Activated CD8-positive, alpha-beta memory T cell treated with anti-CD3 and anti-CD28 coated beads, Interleukin-2, amount 10 ng/mL, durations not matched to agents 7 days and 5 days (primary cell): ENCODE data around the gene MGAT5. TPM values are rescaled to one million over a fixed set of nuclear protein-coding genes. Genes with fewer than 3 reads are reported as not detected.
A peak's percentile ranks its signal among the peaks of the same experiment; 100 is the strongest.

Source experiments
- ATAC-seq: fragments of 150-1000 bp; cut with Tn5 transposase; one replicate; pipeline ENCODE4 v1.10.0; 2021; ENCODE audit warnings: moderate library complexity
- CTCF ChIA-PET: fragments of 350-600 bp; sonication (Branson Sonifier 250); formaldehyde crosslinking; loops from one replicate; lab custom pipeline; 2021; ENCODE audit warnings: antibody characterized with exemption; lab: Charles Lee
- DNase-seq: peaks from one replicate; pipeline ENCODE4 v3.0.0-alpha.2; 2020
- H3K27ac Mint-ChIP-seq: one replicate; pipeline ENCODE4 v1.8.0; 2021; ENCODE audit warnings: mild to moderate bottlenecking, mixed read lengths
- H3K27me3 Mint-ChIP-seq: one replicate; pipeline ENCODE4 v1.8.0; 2021; ENCODE audit warnings: mixed read lengths
- H3K36me3 Mint-ChIP-seq: one replicate; pipeline ENCODE4 v1.8.0; 2021; ENCODE audit warnings: mild to moderate bottlenecking, mixed read lengths
- H3K4me1 Mint-ChIP-seq: one replicate; pipeline ENCODE4 v1.8.0; 2021; ENCODE audit warnings: mixed read lengths
- H3K4me3 Mint-ChIP-seq: one replicate; pipeline ENCODE4 v1.8.0; 2021; ENCODE audit warnings: mild to moderate bottlenecking, moderate library complexity, mixed read lengths
- H3K9me3 Mint-ChIP-seq: one replicate; pipeline ENCODE4 v1.8.0; 2022; ENCODE audit warnings: low read depth, mixed read lengths
- total RNA-seq, 2 experiments: library from RNA; stranded (reverse); gene quantifications; one replicate each; pipeline ENCODE4 v1.2.3, GENCODE V29; 2021

Gene MGAT5
- total RNA-seq, 2 experiments from 2014 or later = 40.3 to 43.6 TPM

GRCh38 chr2:134276381-134277172, 22.7 kb downstream of the MGAT5 start:
- DNase-seq (no peak), ATAC-seq (no peak)
- no peak overlapping the region for H3K4me3 Mint-ChIP-seq
- CTCF ChIA-PET = no interaction called here
- H3K9me3 Mint-ChIP-seq = no peaks in the 10 kb centered on the region
- H3K27me3 Mint-ChIP-seq = peaks cover 33% of the 10 kb centered on the region
- H3K27ac Mint-ChIP-seq = no peak overlapping the region
- H3K4me1 Mint-ChIP-seq = peaks cover 14% of the 10 kb centered on the region
- peaks cover 21% of the 10 kb centered on the region for H3K36me3 Mint-ChIP-seq

- CTCF ChIA-PET = no interaction called here
These were observed 23.4 kb downstream of the MGAT5 start for GRCh38 chr2:134277223-134277622.

GRCh38 chr2:134278553-134278952, 24.7 kb downstream of the MGAT5 start:
- Mint-ChIP-seq H3K27me3 (peaks cover 37% of the 10 kb centered on the region), H3K9me3 (no peaks in the 10 kb centered on the region), H3K36me3 (peaks cover 14% of the 10 kb centered on the region), H3K4me3 (no peak overlapping the region), H3K4me1 (peaks cover 30% of the 10 kb centered on the region), H3K27ac (no peak overlapping the region)
- DNase-seq = no peak
- ATAC-seq = no peak
- CTCF ChIA-PET = interaction anchor here (0.9 kb wide), 1 partner anchor 16 kb away, joined by 3 read pairs; no protein-coding TSS in a partner anchor

More at GRCh38 chr2:134277223-134277622, 23.4 kb downstream of the MGAT5 start:
- DNase-seq = no peak
- no peak overlapping the region for H3K27ac Mint-ChIP-seq
- H3K4me3 Mint-ChIP-seq = no peak overlapping the region
- H3K27me3 Mint-ChIP-seq = peaks cover 35% of the 10 kb centered on the region
- H3K9me3 Mint-ChIP-seq = no peaks in the 10 kb centered on the region
- H3K36me3 Mint-ChIP-seq = peaks cover 18% of the 10 kb centered on the region
- no peak for ATAC-seq
- peaks cover 17% of the 10 kb centered on the region for H3K4me1 Mint-ChIP-seq

GRCh38 chr2:134279417-134279816, 25.5 kb downstream of the MGAT5 start:
- no peak for DNase-seq
- no peak for ATAC-seq
- CTCF ChIA-PET = interaction anchor here (0.6 to 1.5 kb wide), 4 partner anchors 9 to 132 kb away, joined by 3 to 4 read pairs (median 4); no protein-coding TSS in a partner anchor
- Mint-ChIP-seq H3K4me3 (no peak overlapping the region), H3K27me3 (peaks cover 40% of the 10 kb centered on the region), H3K27ac (no peak overlapping the region), H3K36me3 (peaks cover 11% of the 10 kb centered on the region), H3K4me1 (peaks cover 38% of the 10 kb centered on the region), H3K9me3 (no peaks in the 10 kb centered on the region)

GRCh38 chr2:134280231-134280630, 26.4 kb downstream of the MGAT5 start:
- no peak overlapping the region for H3K27ac Mint-ChIP-seq
- DNase-seq = no peak
- no peak overlapping the region for H3K4me3 Mint-ChIP-seq
- H3K27me3 Mint-ChIP-seq = peaks cover 43% of the 10 kb centered on the region
- peaks cover 34% of the 10 kb centered on the region for H3K4me1 Mint-ChIP-seq
- CTCF ChIA-PET = interaction anchor here (0.9 to 1.5 kb wide), 5 partner anchors 10 to 162 kb away, joined by 3 to 4 read pairs (median 4); no protein-coding TSS in a partner anchor
- no peak for ATAC-seq
- no peaks in the 10 kb centered on the region for H3K9me3 Mint-ChIP-seq
- H3K36me3 Mint-ChIP-seq = peaks cover 11% of the 10 kb centered on the region

- no peaks in the 10 kb centered on the region for H3K9me3 Mint-ChIP-seq
- H3K36me3 Mint-ChIP-seq = peaks cover 11% of the 10 kb centered on the region
- peaks cover 46% of the 10 kb centered on the region for H3K27me3 Mint-ChIP-seq
- DNase-seq (no peak), ATAC-seq (no peak)
- H3K4me3 Mint-ChIP-seq = no peak overlapping the region
- H3K4me1 Mint-ChIP-seq = peaks cover 32% of the 10 kb centered on the region
- CTCF ChIA-PET = interaction anchor here (0.9 to 1.5 kb wide), 5 partner anchors 11 to 162 kb away, joined by 3 to 4 read pairs (median 4); no protein-coding TSS in a partner anchor
- no peak overlapping the region for H3K27ac Mint-ChIP-seq
These were observed 26.9 kb downstream of the MGAT5 start for GRCh38 chr2:134280726-134281125.

- ATAC-seq (no peak), DNase-seq (no peak)
- peak overlapping the region; percentile 86 for H3K27ac Mint-ChIP-seq
- CTCF ChIA-PET = interaction anchor here (0.9 to 2.8 kb wide), 6 partner anchors 20 to 164 kb away, joined by 3 to 10 read pairs (median 6); no protein-coding TSS in a partner anchor
- H3K36me3 Mint-ChIP-seq = peaks cover 8% of the 10 kb centered on the region
- no peak overlapping the region for H3K4me3 Mint-ChIP-seq
- peaks cover 36% of the 10 kb centered on the region for H3K4me1 Mint-ChIP-seq
- H3K27me3 Mint-ChIP-seq = peaks cover 51% of the 10 kb centered on the region
- H3K9me3 Mint-ChIP-seq = no peaks in the 10 kb centered on the region
These were observed 28.0 kb downstream of the MGAT5 start for GRCh38 chr2:134281815-134282419.

- Mint-ChIP-seq H3K4me3 (peak overlapping the region; percentile 48), H3K36me3 (peaks cover 6% of the 10 kb centered on the region), H3K27me3 (peaks cover 50% of the 10 kb centered on the region), H3K9me3 (no peaks in the 10 kb centered on the region), H3K4me1 (peaks cover 36% of the 10 kb centered on the region), H3K27ac (peak overlapping the region; percentile 86)
- CTCF ChIA-PET = interaction anchor here (0.9 to 2.8 kb wide), 10 partner anchors 19 to 163 kb away, joined by 3 to 10 read pairs (median 4); partner anchors contain the start of gene MGAT5
- DNase-seq (peak; percentile 83), ATAC-seq (peak; percentile 91)
These were observed 28.9 kb downstream of the MGAT5 start for GRCh38 chr2:134282629-134283400.

GRCh38 chr2:134283661-134284060, 29.8 kb downstream of the MGAT5 start:
- ATAC-seq (no peak), DNase-seq (no peak)
- H3K4me3 Mint-ChIP-seq = no peak overlapping the region
- no peaks in the 10 kb centered on the region for H3K9me3 Mint-ChIP-seq
- H3K27me3 Mint-ChIP-seq = peaks cover 53% of the 10 kb centered on the region
- H3K27ac Mint-ChIP-seq = peak overlapping the region; percentile 39
- CTCF ChIA-PET = interaction anchor here (0.6 to 2.8 kb wide), 11 partner anchors 18 to 447 kb away, joined by 3 to 10 read pairs (median 3); partner anchors contain the start of gene MGAT5
- H3K4me1 Mint-ChIP-seq = peaks cover 36% of the 10 kb centered on the region
- H3K36me3 Mint-ChIP-seq = peaks cover 5% of the 10 kb centered on the region

GRCh38 chr2:134284119-134284670, 30.3 kb downstream of the MGAT5 start:
- Mint-ChIP-seq H3K9me3 (no peaks in the 10 kb centered on the region), H3K27ac (no peak overlapping the region), H3K27me3 (peaks cover 49% of the 10 kb centered on the region), H3K36me3 (peaks cover 2% of the 10 kb centered on the region), H3K4me3 (no peak overlapping the region), H3K4me1 (peaks cover 36% of the 10 kb centered on the region)
- CTCF ChIA-PET = interaction anchor here (0.6 to 2.8 kb wide), 8 partner anchors 20 to 447 kb away, joined by 3 to 10 read pairs (median 4); partner anchors contain the start of gene MGAT5
- ATAC-seq (no peak), DNase-seq (no peak)

GRCh38 chr2:134287323-134287722, 33.5 kb downstream of the MGAT5 start:
- Mint-ChIP-seq H3K9me3 (no peaks in the 10 kb centered on the region), H3K4me3 (no peak overlapping the region), H3K27me3 (peaks cover 27% of the 10 kb centered on the region), H3K36me3 (peaks cover 5% of the 10 kb centered on the region), H3K4me1 (peaks cover 27% of the 10 kb centered on the region), H3K27ac (no peak overlapping the region)
- ATAC-seq (no peak), DNase-seq (peak; percentile 48)
- CTCF ChIA-PET = interaction anchor here (0.9 to 1.3 kb wide), 2 partner anchors 42 to 167 kb away, joined by 3 to 4 read pairs; no protein-coding TSS in a partner anchor

GRCh38 chr2:134288814-134289213, 34.9 kb downstream of the MGAT5 start:
- Mint-ChIP-seq H3K36me3 (peaks cover 8% of the 10 kb centered on the region), H3K9me3 (no peaks in the 10 kb centered on the region), H3K4me1 (peaks cover 19% of the 10 kb centered on the region), H3K27me3 (peaks cover 23% of the 10 kb centered on the region), H3K4me3 (no peak overlapping the region), H3K27ac (no peak overlapping the region)
- peak; percentile 45 for DNase-seq
- no peak for ATAC-seq
- CTCF ChIA-PET = interaction anchor here (1.0 to 4.0 kb wide), 4 partner anchors 30 to 123 kb away, joined by 3 to 21 read pairs (median 10); no protein-coding TSS in a partner anchor
